GM19372 (cell line): ENCODE results near the gene OPCML.

Experiments used
- ATAC-seq: cut with Tn5 transposase; IDR thresholded peaks from one replicate; pipeline ENCODE4 v1.9.1; 2021; ENCODE audit warnings: mild to moderate bottlenecking, low read depth, moderate library complexity; ENCODE audit not compliant: unreplicated experiment

The OPCML gene

GRCh38 chr11:132718711-132719671, 813.3 kb downstream of the OPCML start:
- no peak for ATAC-seq

- ATAC-seq, result no peak
Observed at GRCh38 chr11:132717824-132718223, 814.5 kb downstream of the OPCML start.

GRCh38 chr11:132716037-132716436, 816.3 kb downstream of the OPCML start:
- no peak for ATAC-seq

GRCh38 chr11:132714859-132715440, 817.4 kb downstream of the OPCML start:
- ATAC-seq, result no peak

GRCh38 chr11:132712466-132712865, 819.8 kb downstream of the OPCML start:
- no peak for ATAC-seq

GRCh38 chr11:132704781-132705375, 827.4 kb downstream of the OPCML start:
- ATAC-seq, result no peak

- no peak for ATAC-seq
Observed at GRCh38 chr11:132692891-132693290, 839.4 kb downstream of the OPCML start.

GRCh38 chr11:132691848-132692550, 840.3 kb downstream of the OPCML start:
- ATAC-seq, result no peak

- ATAC-seq, result no peak
Observed at GRCh38 chr11:132686886-132687285, 845.4 kb downstream of the OPCML start.

- no peak for ATAC-seq
Observed at GRCh38 chr11:132685174-132685611, 847.1 kb downstream of the OPCML start.

- ATAC-seq, result no peak
Observed at GRCh38 chr11:132683602-132684001, 848.7 kb downstream of the OPCML start.

- no peak for ATAC-seq
Observed at GRCh38 chr11:132681971-132682370, 850.3 kb downstream of the OPCML start.

GRCh38 chr11:132680584-132680983, 851.7 kb downstream of the OPCML start:
- no peak for ATAC-seq

GRCh38 chr11:132674151-132674550, 858.1 kb downstream of the OPCML start:
- no peak for ATAC-seq

- ATAC-seq, result no peak
Observed at GRCh38 chr11:132671851-132672370, 860.4 kb downstream of the OPCML start.

- no peak for ATAC-seq
Observed at GRCh38 chr11:132670921-132671675, 861.2 kb downstream of the OPCML start.

GRCh38 chr11:132669949-132670348, 862.4 kb downstream of the OPCML start:
- ATAC-seq, result no peak

GRCh38 chr11:132665205-132665604, 867.1 kb downstream of the OPCML start:
- ATAC-seq, result no peak

GRCh38 chr11:132658696-132659095, 873.6 kb downstream of the OPCML start:
- ATAC-seq, result no peak

- no peak for ATAC-seq
Observed at GRCh38 chr11:132658004-132658403, 874.3 kb downstream of the OPCML start.
